Astrocyte of the spinal cord (primary cell): Measurements from ENCODE around the gene ZFR.

Source experiments
- DNase-seq: peaks from one replicate; pipeline ENCODE4 v3.0.0; 2011; ENCODE audit warnings: low read depth, low spot score
- H3K4me3 ChIP-seq: 2 replicates; pipeline ENCODE4 v1.5.1; 2011; ENCODE audit warnings: low read depth, mild to moderate bottlenecking, low read length, moderate library complexity
- in situ Hi-C: cut with HindIII; loops from 2 replicates; pipeline ENCODE4 v1.10.0; 2017; ENCODE audit warnings: low sequenced_read_pairs
- TF ChIP-seq, protein P1 (sequence below): IDR thresholded peaks from 2 replicates; pipeline ENCODE4 v1.5.1; 2012; ENCODE audit warnings: low read depth, mild to moderate bottlenecking, low read length, inconsistent platforms

Gene ZFR

DNA sequence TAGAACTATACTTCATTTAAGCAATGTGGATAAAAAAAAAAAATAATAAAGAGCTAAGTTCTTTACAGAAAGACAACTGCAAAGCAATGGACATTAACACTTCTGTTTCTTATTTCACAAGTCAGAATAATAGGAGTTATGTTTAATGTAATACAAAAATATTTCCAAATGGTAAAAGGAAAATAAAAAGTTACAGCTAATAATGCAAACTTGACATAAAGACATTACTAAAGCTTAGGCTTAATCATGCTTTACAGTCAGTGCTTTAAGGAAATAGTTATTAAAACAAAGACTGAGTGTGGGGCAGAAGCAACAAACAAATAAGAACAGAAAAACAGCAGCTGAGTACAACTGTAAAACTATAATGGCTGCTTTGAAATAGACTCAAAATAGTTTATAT is 56.7 kb downstream of the ZFR start:
- TF ChIP-seq, protein P1, sequence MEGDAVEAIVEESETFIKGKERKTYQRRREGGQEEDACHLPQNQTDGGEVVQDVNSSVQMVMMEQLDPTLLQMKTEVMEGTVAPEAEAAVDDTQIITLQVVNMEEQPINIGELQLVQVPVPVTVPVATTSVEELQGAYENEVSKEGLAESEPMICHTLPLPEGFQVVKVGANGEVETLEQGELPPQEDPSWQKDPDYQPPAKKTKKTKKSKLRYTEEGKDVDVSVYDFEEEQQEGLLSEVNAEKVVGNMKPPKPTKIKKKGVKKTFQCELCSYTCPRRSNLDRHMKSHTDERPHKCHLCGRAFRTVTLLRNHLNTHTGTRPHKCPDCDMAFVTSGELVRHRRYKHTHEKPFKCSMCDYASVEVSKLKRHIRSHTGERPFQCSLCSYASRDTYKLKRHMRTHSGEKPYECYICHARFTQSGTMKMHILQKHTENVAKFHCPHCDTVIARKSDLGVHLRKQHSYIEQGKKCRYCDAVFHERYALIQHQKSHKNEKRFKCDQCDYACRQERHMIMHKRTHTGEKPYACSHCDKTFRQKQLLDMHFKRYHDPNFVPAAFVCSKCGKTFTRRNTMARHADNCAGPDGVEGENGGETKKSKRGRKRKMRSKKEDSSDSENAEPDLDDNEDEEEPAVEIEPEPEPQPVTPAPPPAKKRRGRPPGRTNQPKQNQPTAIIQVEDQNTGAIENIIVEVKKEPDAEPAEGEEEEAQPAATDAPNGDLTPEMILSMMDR, result no peak
- in situ Hi-C loops, result no loop called here
- H3K4me3 ChIP-seq, result no peak overlapping the region
- no peak for DNase-seq

DNA sequence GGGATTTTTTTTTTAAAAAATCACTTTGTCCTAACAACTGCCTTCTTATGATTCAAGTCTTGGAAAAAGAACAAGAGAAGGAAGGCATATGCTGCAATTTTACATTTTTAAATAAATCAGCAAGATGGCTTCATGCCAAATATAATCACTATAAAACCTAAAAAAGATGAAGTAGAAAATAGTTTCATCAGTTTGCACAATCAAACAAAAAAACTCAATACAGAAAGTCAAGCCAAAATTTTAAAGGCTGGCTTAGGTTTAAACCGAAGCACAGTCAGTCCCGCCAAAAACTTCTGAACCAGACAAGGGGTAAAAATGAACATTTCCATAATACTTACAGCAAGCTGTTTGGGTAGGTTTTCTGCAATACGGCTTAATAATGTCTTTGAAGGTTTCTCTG is 57.3 kb downstream of the ZFR start:
- in situ Hi-C loops, result no loop called here
- no peak for DNase-seq
- TF ChIP-seq, protein P1, result no peak
- H3K4me3 ChIP-seq, result no peak overlapping the region

DNA sequence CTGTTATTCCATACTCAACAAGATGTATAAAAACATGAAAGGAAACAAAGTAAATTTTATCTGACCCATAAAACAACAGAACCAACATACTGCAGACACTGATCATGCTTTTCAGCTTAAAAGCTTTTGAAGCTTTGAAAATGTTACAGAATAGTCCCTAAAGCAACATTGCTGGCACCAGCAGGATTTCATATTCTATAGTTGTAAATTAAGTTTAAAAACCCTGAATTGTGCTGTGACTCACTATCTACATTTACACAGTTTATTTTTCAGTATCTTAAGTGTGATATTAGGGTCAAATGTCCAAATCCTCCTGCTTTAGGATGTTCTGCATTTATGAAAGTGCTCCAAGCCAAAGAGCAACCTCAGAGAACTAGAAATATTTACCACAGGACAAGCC is 59.9 kb downstream of the ZFR start:
- DNase-seq, result no peak
- H3K4me3 ChIP-seq, result no peak overlapping the region
- in situ Hi-C loops, result no loop called here
- TF ChIP-seq, protein P1, result no peak

DNA sequence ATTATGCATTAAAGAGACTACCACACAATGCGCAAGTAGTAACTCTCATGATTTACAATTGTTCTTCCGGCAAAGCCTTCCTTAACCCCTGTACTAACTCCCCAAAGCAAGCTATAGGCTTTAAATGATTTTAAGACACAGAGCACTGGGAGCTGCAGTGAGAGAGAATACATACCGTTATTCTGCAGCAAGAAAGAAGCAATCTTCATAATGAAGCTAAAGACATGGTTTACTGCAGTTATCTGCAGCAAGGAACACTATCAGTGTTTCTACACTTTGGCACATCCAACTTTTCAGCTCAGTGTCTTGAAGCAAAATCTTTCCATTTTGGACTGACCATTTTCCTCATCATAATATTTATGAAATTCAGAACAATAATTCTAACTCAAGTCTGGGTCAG is 61.0 kb downstream of the ZFR start:
- TF ChIP-seq, protein P1, result no peak
- DNase-seq, result no peak
- no peak overlapping the region for H3K4me3 ChIP-seq
- in situ Hi-C loops, result no loop called here

DNA sequence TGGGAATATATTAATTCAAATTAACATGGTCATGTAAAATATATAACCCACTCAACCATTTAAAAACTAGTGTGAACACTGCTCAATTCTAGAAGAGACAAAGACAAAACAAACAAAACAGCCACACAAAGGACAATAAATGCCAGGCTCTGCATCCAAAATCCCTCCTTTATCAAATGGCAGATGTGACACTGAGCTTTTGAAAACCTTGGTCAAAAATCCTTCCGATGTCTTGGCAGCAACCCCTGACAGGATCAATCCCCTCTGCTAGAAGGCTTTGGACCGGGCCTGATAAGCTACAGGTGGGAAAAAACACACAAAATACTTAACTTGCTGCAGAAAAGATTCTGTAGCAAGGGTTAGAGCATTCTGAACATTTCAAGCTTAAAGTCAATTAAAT is 61.5 kb downstream of the ZFR start:
- no peak overlapping the region for H3K4me3 ChIP-seq
- TF ChIP-seq, protein P1, result no peak
- in situ Hi-C loops, result no loop called here
- DNase-seq, result no peak

DNA sequence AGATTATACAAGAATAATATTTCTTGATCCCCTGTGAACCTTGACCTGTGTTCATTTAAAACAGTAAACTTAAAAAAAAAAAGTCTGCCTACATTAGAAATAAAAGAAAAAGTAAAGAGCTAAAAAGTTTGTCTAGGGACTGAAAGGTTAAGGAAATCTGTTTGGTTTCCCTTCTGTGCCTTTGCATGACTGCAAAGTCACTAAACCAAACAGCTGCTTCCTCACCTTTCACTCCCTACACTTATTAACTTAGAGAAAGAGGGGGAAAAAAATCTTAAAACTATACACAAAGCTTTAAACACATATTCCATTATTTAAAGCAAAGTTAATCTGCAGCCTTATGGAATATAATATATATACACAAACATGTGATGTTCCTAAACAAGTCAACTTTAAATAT is 65.1 kb downstream of the ZFR start:
- in situ Hi-C loops, result no loop called here
- TF ChIP-seq, protein P1, result no peak
- no peak overlapping the region for H3K4me3 ChIP-seq
- no peak for DNase-seq

DNA sequence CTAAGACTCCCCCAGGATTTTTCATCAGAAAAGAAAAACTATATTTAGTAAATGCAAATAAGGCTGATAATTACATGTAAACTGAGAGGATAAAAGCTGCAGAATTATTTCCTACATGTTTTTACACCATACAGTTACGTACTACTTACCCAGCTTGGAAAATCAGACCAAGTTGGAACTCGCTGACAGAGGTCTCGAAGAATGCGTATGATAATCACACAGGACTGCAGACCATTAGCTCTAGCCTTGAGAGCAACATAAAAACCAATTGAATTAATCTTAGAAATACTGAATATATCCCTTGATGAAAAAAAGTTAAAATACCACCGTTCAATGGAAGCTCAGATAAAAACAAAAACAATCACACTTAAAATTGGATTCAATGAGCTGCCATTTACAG is 65.6 kb downstream of the ZFR start:
- H3K4me3 ChIP-seq, result no peak overlapping the region
- DNase-seq, result no peak
- TF ChIP-seq, protein P1, result no peak
- in situ Hi-C loops, result no loop called here
